DND-41 (cell line): ENCODE results near the gene ICE2.

Source experiments
- ATAC-seq: fragments of 200-7000 bp; cut with Tn5 transposase; 3 replicates; pipeline ENCODE4 v1.9.1; 2021; ENCODE audit warnings: low read depth; ENCODE audit not compliant: insufficient read depth
- DNase-seq: peaks from one replicate; pipeline ENCODE4 v3.0.0-alpha.2; 2020
- H2AFZ ChIP-seq: 2 replicates; pipeline ENCODE4 v1.6.0; 2012; ENCODE audit warnings: low read depth, low read length
- H3K27ac ChIP-seq: 2 replicates; pipeline ENCODE4 v1.5.1; 2012; ENCODE audit warnings: low read length, inconsistent platforms
- H3K27me3 ChIP-seq: fragments of 200-600 bp; sonication (generic); 2 replicates; pipeline ENCODE4 v1.6.0; 2012; ENCODE audit warnings: low read length, mild to moderate bottlenecking, inconsistent platforms; ENCODE audit not compliant: insufficient read depth, poor library complexity
- H3K36me3 ChIP-seq: 2 replicates; pipeline ENCODE4 v1.5.1; 2012; ENCODE audit warnings: low read length, inconsistent platforms; ENCODE audit not compliant: insufficient read depth
- H3K4me1 ChIP-seq: 2 replicates; pipeline ENCODE4 v1.5.1; 2012; ENCODE audit warnings: mild to moderate bottlenecking, low read length; ENCODE audit not compliant: insufficient read depth
- H3K4me2 ChIP-seq: 2 replicates; pipeline ENCODE4 v1.6.0; 2012; ENCODE audit warnings: mild to moderate bottlenecking, moderate library complexity, low read length, inconsistent platforms; ENCODE audit not compliant: insufficient read depth
- H3K4me3 ChIP-seq, 2 experiments: fragments of 200-600 bp in 1 of 2; shearing (Covaris generic) in 1 of 2; 2 replicates each; pipeline ENCODE4 v1.5.1; 2012 to 2016; ENCODE audit warnings: inconsistent platforms in 2 of 2, low read length in 2 of 2, mild to moderate bottlenecking in 2 of 2, low read depth in 1 of 2, moderate library complexity in 1 of 2
- H3K79me2 ChIP-seq: 2 replicates; pipeline ENCODE4 v1.6.0; 2012; ENCODE audit warnings: low read length, inconsistent platforms; ENCODE audit not compliant: insufficient read depth
- H3K9ac ChIP-seq: 2 replicates; pipeline ENCODE4 v1.6.0; 2012; ENCODE audit warnings: low read depth, mild to moderate bottlenecking, inconsistent platforms, low read length, moderate library complexity
- H3K9me3 ChIP-seq: 2 replicates; pipeline ENCODE4 v1.5.1; 2012; ENCODE audit warnings: low read length, moderate library complexity, mild to moderate bottlenecking, inconsistent platforms; ENCODE audit not compliant: insufficient read depth, severe bottlenecking
- H4K20me1 ChIP-seq: 2 replicates; pipeline ENCODE4 v1.6.0; 2012; ENCODE audit warnings: low read length; ENCODE audit not compliant: insufficient read depth
- EZH2 ChIP-seq: IDR thresholded peaks from 3 replicates; pipeline ENCODE4 v1.6.1; 2012; ENCODE audit warnings: borderline replicate concordance, low read depth, mild to moderate bottlenecking, moderate library complexity, low read length, inconsistent platforms; ENCODE audit not compliant: severe bottlenecking
- TF ChIP-seq, protein P1 (sequence below): IDR thresholded peaks from 2 replicates; pipeline ENCODE4 v1.5.1; 2012; ENCODE audit warnings: borderline replicate concordance, low read length, moderate library complexity, mild to moderate bottlenecking; ENCODE audit not compliant: poor library complexity, severe bottlenecking; ENCODE audit errors: extremely low read depth

The ICE2 gene

DNA sequence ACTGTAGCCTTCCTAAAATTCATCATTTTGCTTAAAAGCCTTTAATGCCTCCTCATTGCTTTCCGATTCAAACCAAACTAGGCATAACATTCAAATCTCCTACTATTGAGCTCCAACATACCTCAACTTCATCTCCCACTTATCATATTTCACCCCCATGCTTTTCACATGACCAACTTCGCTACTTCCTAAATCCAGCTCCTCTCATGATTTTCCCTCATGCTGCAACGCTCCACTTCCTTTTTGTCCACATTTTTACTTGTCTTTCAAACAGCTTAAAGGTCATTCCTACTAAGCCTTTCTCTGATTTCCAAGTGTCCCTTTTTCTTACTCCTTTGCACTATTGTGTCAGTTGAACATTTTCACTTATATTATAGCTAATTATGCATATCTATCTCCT lies 60.8 kb downstream of the ICE2 start:
- H3K27ac ChIP-seq, result no peak overlapping the region
- TF ChIP-seq EZH2, result no peak
- TF ChIP-seq, protein P1, sequence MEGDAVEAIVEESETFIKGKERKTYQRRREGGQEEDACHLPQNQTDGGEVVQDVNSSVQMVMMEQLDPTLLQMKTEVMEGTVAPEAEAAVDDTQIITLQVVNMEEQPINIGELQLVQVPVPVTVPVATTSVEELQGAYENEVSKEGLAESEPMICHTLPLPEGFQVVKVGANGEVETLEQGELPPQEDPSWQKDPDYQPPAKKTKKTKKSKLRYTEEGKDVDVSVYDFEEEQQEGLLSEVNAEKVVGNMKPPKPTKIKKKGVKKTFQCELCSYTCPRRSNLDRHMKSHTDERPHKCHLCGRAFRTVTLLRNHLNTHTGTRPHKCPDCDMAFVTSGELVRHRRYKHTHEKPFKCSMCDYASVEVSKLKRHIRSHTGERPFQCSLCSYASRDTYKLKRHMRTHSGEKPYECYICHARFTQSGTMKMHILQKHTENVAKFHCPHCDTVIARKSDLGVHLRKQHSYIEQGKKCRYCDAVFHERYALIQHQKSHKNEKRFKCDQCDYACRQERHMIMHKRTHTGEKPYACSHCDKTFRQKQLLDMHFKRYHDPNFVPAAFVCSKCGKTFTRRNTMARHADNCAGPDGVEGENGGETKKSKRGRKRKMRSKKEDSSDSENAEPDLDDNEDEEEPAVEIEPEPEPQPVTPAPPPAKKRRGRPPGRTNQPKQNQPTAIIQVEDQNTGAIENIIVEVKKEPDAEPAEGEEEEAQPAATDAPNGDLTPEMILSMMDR, result no peak
- H4K20me1 ChIP-seq, result no peaks in the 10 kb centered on the region
- peaks cover 9% of the 10 kb centered on the region; the same call in 1 of the 2 replicates for H3K36me3 ChIP-seq
- H3K4me2 ChIP-seq, result no peak overlapping the region
- no peaks in the 10 kb centered on the region for H3K9me3 ChIP-seq
- no peak for ATAC-seq
- H3K27me3 ChIP-seq, result no peaks in the 10 kb centered on the region
- H2AFZ ChIP-seq, result no peak overlapping the region
- H3K79me2 ChIP-seq, result no peaks in the 10 kb centered on the region
- H3K9ac ChIP-seq, result no peak overlapping the region
- H3K4me3 ChIP-seq, result no peak overlapping the region
- DNase-seq, result no peak
- no peaks in the 10 kb centered on the region for H3K4me1 ChIP-seq

DNA sequence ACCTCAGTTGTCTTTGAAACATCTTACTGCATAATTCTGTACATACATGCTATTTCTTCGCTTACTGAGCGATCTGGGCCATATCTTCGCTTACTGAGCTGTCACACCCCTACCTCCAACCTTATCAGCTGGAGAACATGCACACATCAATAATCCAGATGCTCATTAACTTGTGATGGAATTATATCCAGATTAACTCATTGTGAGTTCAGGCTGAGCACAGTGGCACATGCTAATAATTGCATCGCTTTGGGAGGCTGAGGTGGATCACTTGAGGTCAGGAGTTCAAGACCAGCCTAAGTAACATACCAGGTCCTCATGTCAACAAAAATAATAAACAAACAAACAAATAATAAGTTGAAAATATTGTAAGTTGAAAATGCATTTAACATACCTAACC lies 61.8 kb downstream of the ICE2 start:
- Histone ChIP-seq H3K27ac (no peak overlapping the region), H3K36me3 (0 out of 2 replicates have a peak, but pooled peaks cover 3% of the 10 kb centered on the region), H3K4me3 (no peak overlapping the region), H2AFZ (no peak overlapping the region), H4K20me1 (no peaks in the 10 kb centered on the region), H3K79me2 (no peaks in the 10 kb centered on the region), H3K9me3 (no peaks in the 10 kb centered on the region), H3K4me2 (no peak overlapping the region), H3K9ac (no peak overlapping the region), H3K4me1 (no peaks in the 10 kb centered on the region), H3K27me3 (no peaks in the 10 kb centered on the region)
- DNase-seq (no peak), ATAC-seq (no peak)
- TF ChIP-seq EZH2, result no peak
- TF ChIP-seq, protein P1, result no peak

- no peak overlapping the region for H2AFZ ChIP-seq
- no peak overlapping the region for H3K27ac ChIP-seq
- no peaks in the 10 kb centered on the region for H3K9me3 ChIP-seq
- no peaks in the 10 kb centered on the region for H3K79me2 ChIP-seq
- H4K20me1 ChIP-seq, result no peaks in the 10 kb centered on the region
- H3K36me3 ChIP-seq, result no peaks in the 10 kb centered on the region
- DNase-seq, result no peak
- TF ChIP-seq, protein P1, result no peak
- no peak for TF ChIP-seq EZH2
- no peaks in the 10 kb centered on the region for H3K27me3 ChIP-seq
- no peak for ATAC-seq
- H3K9ac ChIP-seq, result no peak overlapping the region
- H3K4me3 ChIP-seq, result no peak overlapping the region
- H3K4me1 ChIP-seq, result no peaks in the 10 kb centered on the region
- H3K4me2 ChIP-seq, result no peak overlapping the region
Observed at GRCh38 chr15:60416484-60416883, 62.5 kb downstream of the ICE2 start.

- Histone ChIP-seq H3K79me2 (no peaks in the 10 kb centered on the region), H3K27me3 (no peaks in the 10 kb centered on the region), H3K4me1 (no peaks in the 10 kb centered on the region), H3K4me3 (no peak overlapping the region), H4K20me1 (no peaks in the 10 kb centered on the region), H3K9me3 (no peaks in the 10 kb centered on the region), H3K4me2 (no peak overlapping the region), H3K36me3 (no peaks in the 10 kb centered on the region), H2AFZ (no peak overlapping the region), H3K9ac (no peak overlapping the region), H3K27ac (no peak overlapping the region)
- no peak for DNase-seq
- TF ChIP-seq, protein P1, result no peak
- no peak for TF ChIP-seq EZH2
- ATAC-seq, result no peak
Observed at GRCh38 chr15:60414016-60414682, 64.8 kb downstream of the ICE2 start.
